Fibroblast of upper back skin (primary cell): ENCODE results near the gene SEPTIN6.
"Not testable (repeated sequence)": the region's sequence is repeated elsewhere in the genome, so short reads cannot be mapped to it uniquely, and the experiment has no call there.

Experiments used
- DNase-seq: peaks from one replicate; pipeline ENCODE4 v3.0.0-alpha.2; 2013

Gene SEPTIN6

DNA sequence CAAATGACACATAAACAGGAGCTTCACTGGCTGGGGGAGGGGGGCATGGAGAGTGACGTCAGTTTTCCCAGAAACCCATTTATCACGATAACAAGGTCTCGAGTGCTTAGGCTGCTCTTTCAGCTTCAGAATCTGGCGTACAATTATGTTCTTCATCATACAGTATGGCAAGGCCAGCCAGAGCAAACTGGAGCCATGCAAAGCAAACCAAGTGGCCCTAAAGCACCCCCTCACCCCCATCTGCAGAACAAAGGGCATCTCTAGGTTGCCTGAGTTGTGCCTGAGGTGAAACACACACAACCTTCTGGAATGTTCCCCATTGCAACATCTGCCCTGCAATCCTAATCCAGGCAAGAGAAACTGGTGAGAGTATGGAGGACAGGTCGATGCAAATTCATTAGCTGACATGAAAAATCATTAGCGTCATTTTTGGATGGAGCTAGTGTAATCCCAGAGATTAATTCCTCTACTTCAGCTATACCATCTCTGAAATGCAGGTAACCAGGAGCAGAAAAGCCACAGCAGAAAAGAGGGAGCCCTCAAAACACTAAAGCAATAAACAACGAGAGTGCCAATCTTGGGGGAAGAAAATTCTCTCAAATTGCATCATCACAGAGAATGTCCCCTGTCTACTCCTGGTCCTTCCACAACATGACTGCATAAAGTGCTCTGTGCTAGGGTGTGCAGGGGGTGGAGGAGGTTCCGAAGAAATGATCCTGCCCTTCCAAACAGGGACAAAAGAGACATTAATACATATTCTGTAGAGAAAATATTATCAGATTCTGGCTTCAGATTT is 1.8 kb downstream of the SEPTIN6 start:
- peak; percentile 75 for DNase-seq

DNA sequence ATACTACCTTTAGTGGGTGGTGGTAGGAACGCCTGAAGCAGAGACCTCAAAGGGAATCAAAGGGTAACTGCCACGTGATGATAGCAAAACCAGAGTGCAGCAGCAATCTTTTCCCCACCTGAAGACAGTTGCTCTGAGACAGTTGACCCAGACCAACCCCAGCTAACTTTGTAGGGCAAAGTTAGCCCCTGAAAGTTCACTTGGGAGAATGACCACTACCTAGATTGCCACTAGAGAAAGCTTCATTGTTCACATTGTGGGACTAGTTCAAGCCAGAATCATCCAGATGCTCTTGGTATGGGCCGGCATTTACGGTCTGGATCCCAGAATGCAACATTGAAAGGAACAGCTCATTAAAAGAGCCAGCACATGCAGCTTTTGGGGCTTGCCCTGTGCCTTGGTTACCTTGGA is 4.1 kb downstream of the SEPTIN6 start:
- DNase-seq, result no peak

DNA sequence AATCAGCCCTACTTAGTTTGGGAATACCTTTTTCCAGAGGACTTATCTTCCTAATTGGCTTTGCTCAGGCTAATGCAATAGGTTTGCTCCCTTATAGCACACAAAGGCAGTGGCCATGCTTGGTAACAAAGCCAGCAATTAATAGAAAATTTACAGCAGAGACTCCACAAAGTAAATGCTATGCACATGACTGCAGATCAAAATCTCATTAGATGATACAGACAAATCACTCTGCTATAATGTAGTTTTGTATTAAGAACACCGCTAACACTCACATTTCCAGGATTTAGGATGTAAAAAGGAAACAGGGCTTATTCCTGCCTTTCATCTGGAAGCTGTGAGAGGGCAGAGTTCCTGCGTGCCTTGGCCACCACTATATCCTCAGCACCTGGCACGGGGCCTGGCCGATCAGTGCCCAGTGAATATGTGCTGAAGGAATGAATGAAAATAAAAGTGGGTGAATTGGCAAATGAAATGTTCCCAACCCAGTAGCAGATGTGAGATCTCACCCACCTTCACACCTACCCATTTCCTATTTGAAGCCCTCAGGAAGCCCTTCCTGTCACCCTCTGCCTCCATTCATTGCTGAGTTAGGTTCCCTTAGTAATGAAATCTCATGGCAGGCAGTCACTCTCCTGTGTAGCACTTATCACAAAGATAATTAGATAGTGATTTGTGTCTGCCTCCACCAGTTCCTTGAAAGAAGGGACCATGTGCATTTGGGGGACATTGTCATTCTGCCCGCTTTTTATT is 5.1 kb downstream of the SEPTIN6 start:
- no peak for DNase-seq

DNA sequence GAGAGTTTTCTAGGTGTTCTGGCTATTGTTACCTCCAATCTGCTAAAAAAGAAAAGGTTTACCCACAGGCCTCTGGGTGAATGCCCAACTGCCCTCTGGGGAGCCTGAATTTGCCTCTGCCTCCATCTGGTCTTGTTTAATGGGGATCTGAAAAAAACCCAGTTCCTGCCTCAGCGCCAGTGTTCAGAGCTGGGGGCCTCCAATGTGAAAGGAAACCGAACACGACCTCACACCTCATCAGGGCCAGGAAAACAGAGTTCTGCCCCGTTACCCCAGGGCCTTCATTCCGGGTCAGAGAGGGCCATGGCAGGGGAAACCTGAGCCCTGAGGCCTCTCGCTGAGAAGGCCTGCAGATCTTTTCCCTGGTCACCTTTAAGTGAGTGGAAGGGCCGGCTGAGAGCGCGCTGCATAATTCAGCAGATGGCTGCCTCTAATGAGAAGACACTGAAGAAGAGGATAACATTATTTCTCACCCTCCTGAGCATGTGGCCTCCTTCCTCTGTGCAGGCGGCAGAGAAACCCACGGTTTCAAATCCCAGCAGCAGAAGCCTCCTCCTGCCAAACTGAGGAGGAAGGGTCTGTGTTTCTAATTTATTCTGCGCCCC is 6.8 kb downstream of the SEPTIN6 start:
- DNase-seq, result peak; percentile 72

DNA sequence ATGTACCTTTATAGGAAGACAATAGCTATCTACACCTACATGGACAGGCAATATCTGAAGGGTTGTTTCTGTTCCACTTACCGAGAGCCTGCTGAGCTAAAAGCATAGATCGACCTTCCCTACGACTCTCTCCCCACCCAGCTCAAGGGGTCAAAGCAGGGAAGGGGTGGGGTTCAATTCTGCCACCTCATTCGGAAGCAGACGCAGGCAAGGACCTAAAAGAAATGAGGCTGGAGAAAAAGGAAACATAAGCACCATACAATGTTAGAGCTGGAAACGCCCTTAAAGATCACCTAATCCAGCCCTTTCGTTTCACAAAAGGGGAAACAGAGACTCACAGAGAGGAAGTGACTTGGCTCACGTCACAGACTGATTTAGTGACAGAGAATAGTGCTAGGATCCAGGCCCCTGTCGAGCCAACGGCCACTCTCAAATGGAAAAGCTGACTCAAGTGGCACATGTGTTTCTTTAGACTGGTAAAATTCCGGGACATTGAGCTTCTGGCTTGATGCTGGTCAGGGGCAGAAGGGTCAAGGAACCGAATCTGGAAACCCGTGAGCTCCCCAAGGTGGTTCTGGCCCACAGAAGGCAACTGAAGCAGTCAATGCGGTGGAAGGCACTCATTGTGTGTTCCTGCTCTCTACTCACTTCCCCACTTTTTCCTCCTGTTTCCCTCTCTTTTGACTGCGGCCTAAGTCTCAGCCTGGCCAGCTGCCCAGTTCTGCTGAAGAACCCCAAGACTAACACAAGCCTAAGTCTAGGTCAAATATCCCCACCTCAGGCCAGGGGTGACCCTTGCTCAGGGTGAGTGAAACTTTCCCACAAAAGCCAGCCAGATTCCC is 7.5 kb downstream of the SEPTIN6 start:
- no peak for DNase-seq

DNA sequence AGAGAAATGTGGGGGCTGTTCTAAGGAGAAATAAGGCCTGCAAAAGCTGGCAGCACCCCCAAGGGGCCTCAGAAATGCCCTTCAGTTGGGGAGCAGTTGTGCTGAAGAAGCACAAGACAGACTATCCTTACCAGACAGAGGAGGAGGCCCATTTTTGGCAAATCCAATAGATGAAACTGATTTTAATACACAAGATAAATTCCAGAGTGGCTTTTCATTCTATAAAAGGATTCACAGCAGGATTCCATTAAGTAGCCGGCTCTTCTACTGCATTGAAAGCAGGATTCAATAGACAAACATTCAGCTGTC is 8.1 kb downstream of the SEPTIN6 start:
- DNase-seq, result peak; percentile 30

DNA sequence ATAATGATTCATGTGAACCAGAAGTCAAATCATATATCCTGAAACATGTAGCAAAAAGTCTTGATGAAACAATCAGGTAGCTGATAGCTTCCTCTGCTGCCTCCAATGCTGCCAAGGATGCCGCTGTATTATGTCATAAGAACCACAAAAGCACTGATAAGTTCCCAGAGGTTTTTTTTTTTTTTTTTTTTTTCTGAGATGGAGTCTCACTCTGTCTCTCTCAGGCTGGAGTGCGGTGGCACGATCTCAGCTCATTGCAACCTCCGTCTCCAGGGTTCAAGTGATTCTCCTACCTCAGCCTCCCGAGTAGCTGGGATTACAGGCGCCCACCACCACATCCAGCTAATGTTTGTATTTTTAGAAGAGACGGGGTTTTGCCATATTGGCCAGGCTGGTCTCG is 8.7 kb downstream of the SEPTIN6 start:
- DNase-seq, result not testable (repeated sequence)

DNA sequence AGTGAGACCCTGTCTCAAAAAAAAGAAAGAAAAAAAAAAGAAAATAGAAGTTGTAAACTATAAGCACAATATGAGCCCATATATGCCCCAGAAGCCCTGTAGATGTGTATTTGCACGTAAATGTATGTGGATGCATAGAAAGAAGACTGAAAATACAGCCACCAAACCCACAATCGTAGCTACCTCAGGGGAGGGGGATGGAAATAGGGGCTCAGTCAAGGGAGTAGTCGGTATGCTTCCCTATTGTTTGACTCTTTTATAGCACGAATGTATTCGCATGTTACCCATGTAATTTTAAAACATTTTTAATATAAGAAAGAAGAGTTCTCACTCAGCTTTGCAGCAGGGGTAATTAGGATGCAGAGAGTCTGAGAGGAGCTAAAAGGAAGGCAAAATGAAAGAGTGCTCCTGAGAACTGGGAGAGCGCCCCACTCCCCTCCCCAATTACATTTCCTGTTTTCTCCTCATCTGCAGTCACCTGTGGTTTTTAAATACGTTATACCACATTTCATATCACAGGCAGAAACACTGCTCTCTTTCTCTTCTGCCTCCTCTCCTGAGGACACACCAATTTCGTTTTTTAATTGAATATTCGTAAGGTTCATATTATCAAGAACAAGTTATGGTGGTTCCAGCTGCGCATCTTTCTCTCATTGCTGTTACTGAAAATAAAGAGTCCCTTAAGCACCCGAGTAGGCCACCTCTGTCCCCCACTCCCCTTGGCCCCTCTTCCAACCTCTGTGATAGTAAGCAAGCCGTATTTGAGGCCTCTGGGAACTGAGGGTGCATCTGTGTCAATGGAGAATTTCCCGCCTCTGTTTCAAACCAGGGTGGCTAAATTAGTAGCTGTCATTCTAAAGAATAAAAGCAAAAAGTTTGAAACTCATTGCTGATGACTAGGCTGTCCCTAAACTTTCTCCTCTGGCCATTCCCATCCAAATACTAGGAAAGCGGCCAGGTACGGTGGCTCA is 10.7 kb downstream of the SEPTIN6 start:
- no peak for DNase-seq

DNA sequence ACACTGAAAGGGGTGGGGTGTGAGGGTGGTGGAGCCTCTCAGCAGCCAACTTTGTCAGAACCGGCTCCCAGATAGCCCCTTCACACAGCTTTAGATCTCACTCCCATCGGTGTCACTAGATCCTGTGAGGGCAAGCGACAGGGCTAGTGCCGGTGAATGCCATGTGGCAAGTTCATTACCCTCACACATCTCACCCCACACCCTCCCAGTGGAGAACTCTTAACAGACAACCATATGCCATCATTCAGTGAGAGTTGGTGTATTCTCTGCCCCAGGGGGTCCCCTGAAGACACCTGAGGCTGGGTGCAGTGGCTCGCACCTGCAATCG is 15.3 kb downstream of the SEPTIN6 start:
- no peak for DNase-seq

DNA sequence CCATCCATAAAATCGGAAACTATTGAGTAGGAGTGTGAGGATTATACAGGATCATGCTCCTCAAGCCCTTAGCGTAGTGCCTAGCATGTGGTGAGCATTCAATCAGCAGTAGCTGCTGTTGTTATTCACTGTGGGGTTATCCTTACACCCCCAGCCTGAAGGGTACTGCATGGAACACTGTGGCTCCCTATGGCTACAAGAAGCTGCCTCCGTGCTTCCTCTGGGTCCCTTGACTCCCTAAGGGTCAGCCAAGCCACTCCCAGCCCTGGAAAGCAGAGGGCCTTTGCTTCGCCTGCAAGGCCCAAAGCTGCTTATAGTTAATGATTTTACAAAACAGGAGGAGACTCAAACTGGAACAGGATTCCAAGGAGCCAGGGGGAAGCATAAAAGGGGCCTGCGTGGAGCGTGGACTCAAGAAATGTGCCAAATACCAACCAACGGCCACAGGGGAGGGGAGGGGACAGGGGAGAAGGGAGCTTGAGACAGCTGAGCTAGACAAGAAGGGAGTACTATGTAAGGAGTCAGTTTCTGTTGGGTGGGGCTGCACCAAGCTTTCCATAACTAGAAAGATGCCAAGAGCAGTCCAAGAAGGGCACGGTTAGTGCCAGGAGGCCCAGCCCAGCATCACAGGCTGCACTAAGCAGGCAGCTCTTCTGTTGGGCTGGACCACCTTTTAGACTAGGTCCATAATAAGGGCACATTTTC is 15.9 kb downstream of the SEPTIN6 start:
- DNase-seq, result no peak

DNA sequence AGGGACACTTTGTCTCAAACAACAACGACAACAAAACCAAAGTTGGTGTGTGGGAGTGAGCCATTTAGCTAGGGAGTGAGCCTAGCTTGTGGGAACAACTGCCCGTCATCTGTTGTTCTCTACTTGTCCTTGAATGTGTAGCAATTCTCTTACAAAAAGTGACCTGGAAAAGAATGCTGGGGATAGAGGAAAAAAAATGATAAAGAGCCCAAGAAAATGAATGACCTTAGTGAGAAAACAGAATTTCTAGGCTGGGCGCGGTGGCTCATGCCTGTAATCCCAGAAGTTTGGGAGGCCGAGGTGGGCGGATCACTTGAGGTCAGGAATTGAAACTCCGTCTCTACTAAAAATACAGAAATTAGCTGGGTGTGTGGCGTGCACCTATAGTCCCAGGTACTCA is 19.6 kb downstream of the SEPTIN6 start:
- DNase-seq, result no peak

DNA sequence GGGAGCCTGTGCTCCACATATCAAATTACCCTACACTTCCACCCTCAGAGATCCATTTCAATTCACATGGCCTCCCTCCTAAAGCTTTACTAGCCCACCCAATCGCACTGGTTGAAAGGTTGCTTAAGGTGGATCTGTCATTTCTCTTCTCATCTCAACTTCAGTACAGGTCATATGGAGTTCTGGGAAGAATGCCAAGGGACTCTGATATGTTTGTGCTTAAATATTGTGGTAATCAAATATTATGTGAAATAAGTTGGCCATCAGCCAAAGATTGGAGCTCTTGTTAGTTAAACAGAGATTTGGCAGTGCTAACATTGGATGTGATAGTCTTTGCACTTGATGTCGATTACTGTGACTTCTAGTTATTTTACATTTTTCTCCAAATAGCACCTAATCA is 20.5 kb downstream of the SEPTIN6 start:
- DNase-seq, result no peak

DNA sequence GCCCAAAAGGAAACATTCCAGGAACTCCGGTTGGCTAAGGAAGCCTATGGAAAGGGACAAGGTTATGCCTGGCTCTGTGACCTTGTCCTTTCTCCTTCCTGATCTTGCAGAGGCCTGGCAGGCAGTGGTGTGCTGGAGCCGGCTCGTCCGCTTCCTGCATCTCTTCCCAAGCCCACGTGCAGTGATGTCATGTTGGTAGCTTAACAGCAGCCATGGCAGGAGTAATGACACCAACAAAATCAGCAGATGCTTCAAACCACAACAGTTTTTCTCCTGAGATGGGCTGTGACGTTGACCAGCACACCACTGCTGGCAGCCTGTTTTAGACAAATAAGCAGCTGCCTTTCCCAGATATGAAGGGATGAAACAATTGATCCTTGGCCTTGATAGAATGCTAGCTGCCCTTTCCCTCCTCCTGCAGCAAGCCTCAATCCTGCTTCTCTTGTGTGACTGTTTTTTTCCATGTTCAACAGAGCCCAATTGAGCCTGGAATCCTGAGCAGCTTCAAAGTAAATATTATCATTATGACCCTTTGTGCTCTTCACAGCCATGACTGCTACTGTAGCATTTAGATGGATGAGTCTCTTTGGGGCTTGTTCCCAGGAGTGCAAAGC is 23.4 kb downstream of the SEPTIN6 start:
- DNase-seq, result no peak

DNA sequence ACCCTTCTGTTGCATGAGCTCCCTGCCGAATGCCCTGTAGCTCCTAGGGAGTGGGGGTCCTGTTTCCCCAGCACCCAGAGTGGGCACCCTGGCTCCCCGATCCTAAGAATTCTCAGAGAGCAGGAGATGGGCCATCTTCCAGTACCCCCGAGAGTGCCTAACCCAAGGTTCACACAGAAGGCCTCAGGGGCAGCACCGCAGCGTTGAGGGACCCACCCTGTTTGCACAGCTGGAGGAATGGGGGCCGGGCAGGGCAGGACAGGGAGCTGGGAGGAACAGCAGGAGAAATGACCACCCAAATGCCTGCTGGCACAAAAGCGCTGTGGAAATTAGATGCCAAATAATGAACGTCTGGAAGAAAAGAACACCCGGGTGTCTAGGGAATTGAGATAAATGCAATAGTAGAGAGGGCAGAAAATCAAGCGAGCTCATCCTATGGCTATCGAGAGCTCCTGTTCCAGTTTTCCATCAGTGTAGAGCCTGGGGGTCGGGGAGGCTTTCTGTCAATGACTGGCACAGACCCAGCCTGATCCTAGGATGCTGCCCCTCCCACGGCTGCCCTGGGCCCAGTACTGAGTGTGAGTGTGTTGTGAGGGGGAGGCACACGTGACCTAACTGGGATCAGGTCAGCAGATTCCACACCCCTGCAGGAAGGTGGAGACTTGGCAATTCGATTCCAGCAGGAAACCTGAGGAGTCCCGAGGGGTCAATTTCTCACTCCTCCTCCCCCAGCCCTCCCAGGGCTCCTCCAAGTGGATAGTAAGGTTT is 25.7 kb downstream of the SEPTIN6 start:
- DNase-seq, result no peak

DNA sequence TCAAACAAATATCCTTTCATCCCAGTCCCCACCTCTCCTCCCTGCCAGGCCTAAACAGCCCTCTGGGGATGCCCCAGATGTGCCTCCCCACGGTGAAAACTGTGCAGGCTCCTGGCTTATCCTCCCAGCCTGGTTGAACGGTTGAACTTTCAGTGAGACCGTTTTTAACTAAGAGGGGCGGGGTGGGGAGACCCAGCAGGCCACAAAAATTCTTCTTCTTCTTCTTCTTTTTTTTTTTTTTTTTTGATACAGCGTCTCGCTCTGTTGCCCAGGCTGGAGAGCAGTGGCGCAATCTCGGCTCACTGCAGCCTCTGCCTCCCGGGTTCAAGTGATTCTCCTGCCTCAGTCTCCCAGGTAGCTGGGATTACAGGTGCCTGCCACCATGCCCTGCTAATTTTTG is 28.1 kb downstream of the SEPTIN6 start:
- DNase-seq, result not testable (repeated sequence)

DNA sequence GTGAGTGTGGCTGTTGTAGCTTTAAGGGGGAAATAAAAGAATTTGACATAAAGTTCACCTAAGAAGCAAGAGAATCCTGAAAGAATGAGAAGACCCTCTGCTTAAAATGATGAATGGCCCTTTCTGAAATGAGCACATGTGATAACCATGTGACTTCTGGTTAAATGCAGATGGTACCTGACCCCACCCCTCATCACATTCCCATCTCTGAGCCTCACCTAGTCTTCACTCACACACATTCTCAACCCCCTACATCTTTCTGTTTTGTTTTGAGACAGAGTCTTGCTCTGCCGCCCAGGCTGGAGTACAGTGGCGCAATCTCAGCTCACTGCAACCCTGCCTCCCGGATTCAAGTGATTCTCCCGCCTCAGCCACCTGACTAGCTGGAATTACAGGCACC is 31.5 kb downstream of the SEPTIN6 start:
- no peak for DNase-seq

DNA sequence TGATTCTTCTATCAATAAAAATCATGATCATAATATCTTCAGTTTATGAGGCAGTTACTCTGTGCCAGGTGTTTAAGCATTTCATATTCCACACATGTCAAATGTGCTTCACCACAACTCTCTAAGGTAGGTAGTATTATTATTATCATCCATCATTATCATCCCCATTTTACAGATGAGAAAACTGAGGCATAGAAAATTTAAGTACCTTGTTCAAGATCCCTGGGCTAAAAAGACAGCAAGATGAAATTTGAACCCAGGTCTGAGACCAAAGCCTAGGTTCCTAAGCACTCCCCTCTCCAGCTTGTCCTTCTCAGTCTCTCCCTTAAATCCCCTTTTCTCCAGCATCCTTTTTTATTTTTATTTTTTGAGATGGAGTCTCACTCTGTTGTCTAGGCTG is 33.4 kb downstream of the SEPTIN6 start:
- no peak for DNase-seq

DNA sequence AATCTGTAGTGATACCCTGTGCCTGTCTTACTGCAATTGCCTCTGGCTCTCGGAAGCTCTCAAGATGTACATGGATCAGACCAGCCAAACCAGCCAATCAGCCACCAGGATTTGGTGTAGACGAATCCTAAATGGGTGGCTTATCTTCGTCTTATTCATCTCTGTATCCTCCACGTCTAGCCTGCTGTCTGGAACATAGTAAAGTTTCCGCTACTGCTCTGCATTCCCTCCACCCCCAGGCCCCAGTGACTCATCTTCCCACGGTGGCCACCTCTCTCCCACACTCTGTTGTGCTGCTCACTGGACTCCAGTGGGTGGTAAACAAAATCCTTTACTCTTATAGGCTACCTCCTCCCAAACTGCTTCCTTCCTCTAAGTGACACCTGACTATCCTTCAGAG is 37.8 kb downstream of the SEPTIN6 start:
- peak; percentile 71 for DNase-seq

DNA sequence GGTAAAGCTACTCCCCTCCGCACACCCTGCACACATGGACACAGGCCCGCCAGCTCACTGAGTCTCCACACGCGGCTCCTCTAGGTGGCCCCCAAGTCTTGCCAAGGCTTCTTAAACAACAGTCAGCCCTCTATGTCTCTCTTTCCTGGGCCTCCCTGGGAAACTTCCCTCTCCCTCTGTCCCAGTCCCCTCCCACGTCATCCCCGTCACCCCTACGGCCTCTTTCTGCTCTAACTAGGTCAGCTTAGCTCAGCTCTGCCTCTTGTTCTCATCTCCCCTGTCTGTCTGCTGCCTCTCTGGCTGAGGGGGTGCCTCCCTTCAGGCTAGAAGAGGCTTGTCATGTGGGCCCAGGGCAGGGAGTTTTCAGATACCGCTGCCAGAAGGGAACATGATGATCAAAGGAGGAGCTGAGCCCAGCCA is 38.8 kb downstream of the SEPTIN6 start:
- DNase-seq, result peak; percentile 47

DNA sequence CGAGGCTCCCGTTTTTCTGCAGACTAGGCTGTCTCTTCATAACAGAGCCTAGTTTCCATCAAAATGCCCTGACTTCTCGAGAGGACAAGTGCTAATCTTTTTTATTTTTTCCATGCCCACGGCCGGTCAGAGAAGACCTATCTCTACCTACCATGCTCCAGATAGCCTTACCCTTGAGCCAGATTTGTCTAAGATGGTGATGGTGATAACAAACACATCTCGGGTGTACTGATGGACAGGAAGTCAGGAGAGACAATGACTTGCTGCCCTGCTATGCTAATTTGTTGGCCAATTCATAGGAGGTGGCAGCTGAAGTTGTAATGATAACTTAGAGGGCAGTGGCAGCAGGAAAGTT is 44.6 kb downstream of the SEPTIN6 start:
- no peak for DNase-seq
